ENCODE data around the gene CCDC180.
"Not testable (repeated sequence)": the region's sequence is repeated elsewhere in the genome, so short reads cannot be mapped to it uniquely, and the experiment has no call there.

The CCDC180 gene

GRCh38 chr9:97319395-97319794, 11.9 kb downstream of the CCDC180 start:
- Histone ChIP-seq H3K9ac (ENCODE audit: low read depth in 1 of 2, low read length in 2 of 2) (no peak overlapping the region), H3K27me3 (ENCODE audit: control insufficient read depth in 2 of 2, insufficient read depth in 2 of 2, low read length in 2 of 2) (no peaks in the 10 kb centered on the region), H3K4me3 (ENCODE audit: low read length in 2 of 2) (no peak overlapping the region), H3K27ac (ENCODE audit: low read depth in 2 of 2, low read length in 2 of 2) (no peak overlapping the region), H3K9me3 (ENCODE audit: control insufficient read depth in 2 of 2, low read length in 2 of 2) (no peaks in the 10 kb centered on the region), H3K4me1 (ENCODE audit: control insufficient read depth in 2 of 2, insufficient read depth in 2 of 2, low read length in 2 of 2) (no peaks in the 10 kb centered on the region), H3K36me3 (ENCODE audit: control insufficient read depth in 2 of 2, insufficient read depth in 2 of 2, low read length in 2 of 2) (peaks cover 0 to 12% of the 10 kb centered on the region in 2 donors)

- H3K4me3 ChIP-seq (ENCODE audit: low read length in 2 of 2) = no peak overlapping the region
- H3K9ac ChIP-seq (ENCODE audit: low read depth in 1 of 2, low read length in 2 of 2) = no peak overlapping the region
- H3K27ac ChIP-seq (ENCODE audit: low read depth in 2 of 2, low read length in 2 of 2) = no peak overlapping the region
- peaks cover 0 to 8% of the 10 kb centered on the region in 2 donors for H3K36me3 ChIP-seq (ENCODE audit: control insufficient read depth in 2 of 2, insufficient read depth in 2 of 2, low read length in 2 of 2)
- H3K4me1 ChIP-seq (ENCODE audit: control insufficient read depth in 2 of 2, insufficient read depth in 2 of 2, low read length in 2 of 2) = no peaks in the 10 kb centered on the region
- no peaks in the 10 kb centered on the region for H3K27me3 ChIP-seq (ENCODE audit: control insufficient read depth in 2 of 2, insufficient read depth in 2 of 2, low read length in 2 of 2)
- no peaks in the 10 kb centered on the region for H3K9me3 ChIP-seq (ENCODE audit: control insufficient read depth in 2 of 2, low read length in 2 of 2)
Measured at GRCh38 chr9:97320080-97320642, 12.7 kb downstream of the CCDC180 start.

GRCh38 chr9:97321251-97321650, 13.8 kb downstream of the CCDC180 start:
- Histone ChIP-seq H3K9me3 (ENCODE audit: control insufficient read depth in 2 of 2, low read length in 2 of 2) (no peaks in the 10 kb centered on the region), H3K4me1 (ENCODE audit: control insufficient read depth in 2 of 2, insufficient read depth in 2 of 2, low read length in 2 of 2) (no peaks in the 10 kb centered on the region), H3K9ac (ENCODE audit: low read depth in 1 of 2, low read length in 2 of 2) (no peak overlapping the region), H3K27ac (ENCODE audit: low read depth in 2 of 2, low read length in 2 of 2) (no peak overlapping the region), H3K4me3 (ENCODE audit: low read length in 2 of 2) (no peak overlapping the region), H3K27me3 (ENCODE audit: control insufficient read depth in 2 of 2, insufficient read depth in 2 of 2, low read length in 2 of 2) (no peaks in the 10 kb centered on the region), H3K36me3 (ENCODE audit: control insufficient read depth in 2 of 2, insufficient read depth in 2 of 2, low read length in 2 of 2) (peaks cover 0 to 9% of the 10 kb centered on the region in 2 donors)

GRCh38 chr9:97321691-97322090, 14.2 kb downstream of the CCDC180 start:
- Histone ChIP-seq H3K4me1 (ENCODE audit: control insufficient read depth in 2 of 2, insufficient read depth in 2 of 2, low read length in 2 of 2) (no peaks in the 10 kb centered on the region), H3K27me3 (ENCODE audit: control insufficient read depth in 2 of 2, insufficient read depth in 2 of 2, low read length in 2 of 2) (no peaks in the 10 kb centered on the region), H3K9me3 (ENCODE audit: control insufficient read depth in 2 of 2, low read length in 2 of 2) (no peaks in the 10 kb centered on the region), H3K27ac (ENCODE audit: low read depth in 2 of 2, low read length in 2 of 2) (no peak overlapping the region), H3K4me3 (ENCODE audit: low read length in 2 of 2) (no peak overlapping the region), H3K36me3 (ENCODE audit: control insufficient read depth in 2 of 2, insufficient read depth in 2 of 2, low read length in 2 of 2) (peaks cover 0 to 12% of the 10 kb centered on the region in 2 donors), H3K9ac (ENCODE audit: low read depth in 1 of 2, low read length in 2 of 2) (no peak overlapping the region)

- Histone ChIP-seq H3K27ac (ENCODE audit: low read depth in 2 of 2, low read length in 2 of 2) (no peak overlapping the region), H3K9me3 (ENCODE audit: control insufficient read depth in 2 of 2, low read length in 2 of 2) (no peaks in the 10 kb centered on the region), H3K27me3 (ENCODE audit: control insufficient read depth in 2 of 2, insufficient read depth in 2 of 2, low read length in 2 of 2) (no peaks in the 10 kb centered on the region), H3K36me3 (ENCODE audit: control insufficient read depth in 2 of 2, insufficient read depth in 2 of 2, low read length in 2 of 2) (peaks cover 0 to 10% of the 10 kb centered on the region in 2 donors), H3K9ac (ENCODE audit: low read depth in 1 of 2, low read length in 2 of 2) (no peak overlapping the region), H3K4me3 (ENCODE audit: low read length in 2 of 2) (no peak overlapping the region), H3K4me1 (ENCODE audit: control insufficient read depth in 2 of 2, insufficient read depth in 2 of 2, low read length in 2 of 2) (no peaks in the 10 kb centered on the region)
Measured at GRCh38 chr9:97322105-97322504, 14.6 kb downstream of the CCDC180 start.

GRCh38 chr9:97324954-97325353, 17.5 kb downstream of the CCDC180 start:
- H3K9me3 ChIP-seq (ENCODE audit: control insufficient read depth in 2 of 2, low read length in 2 of 2) = no peaks in the 10 kb centered on the region
- H3K4me3 ChIP-seq (ENCODE audit: low read length in 2 of 2) = no peak overlapping the region
- H3K27me3 ChIP-seq (ENCODE audit: control insufficient read depth in 2 of 2, insufficient read depth in 2 of 2, low read length in 2 of 2) = no peaks in the 10 kb centered on the region
- peaks cover 0 to 10% of the 10 kb centered on the region in 2 donors for H3K36me3 ChIP-seq (ENCODE audit: control insufficient read depth in 2 of 2, insufficient read depth in 2 of 2, low read length in 2 of 2)
- H3K27ac ChIP-seq (ENCODE audit: low read depth in 2 of 2, low read length in 2 of 2) = no peak overlapping the region
- H3K4me1 ChIP-seq (ENCODE audit: control insufficient read depth in 2 of 2, insufficient read depth in 2 of 2, low read length in 2 of 2) = no peaks in the 10 kb centered on the region
- no peak overlapping the region for H3K9ac ChIP-seq (ENCODE audit: low read depth in 1 of 2, low read length in 2 of 2)

- Histone ChIP-seq H3K4me1 (ENCODE audit: control insufficient read depth in 2 of 2, insufficient read depth in 2 of 2, low read length in 2 of 2) (no peaks in the 10 kb centered on the region), H3K4me3 (ENCODE audit: low read length in 2 of 2) (no peak overlapping the region), H3K27ac (ENCODE audit: low read depth in 2 of 2, low read length in 2 of 2) (no peak overlapping the region), H3K9ac (ENCODE audit: low read depth in 1 of 2, low read length in 2 of 2) (no peak overlapping the region), H3K9me3 (ENCODE audit: control insufficient read depth in 2 of 2, low read length in 2 of 2) (no peaks in the 10 kb centered on the region), H3K27me3 (ENCODE audit: control insufficient read depth in 2 of 2, insufficient read depth in 2 of 2, low read length in 2 of 2) (no peaks in the 10 kb centered on the region), H3K36me3 (ENCODE audit: control insufficient read depth in 2 of 2, insufficient read depth in 2 of 2, low read length in 2 of 2) (peaks cover 0 to 10% of the 10 kb centered on the region in 2 donors)
Measured at GRCh38 chr9:97327562-97327961, 20.1 kb downstream of the CCDC180 start.

GRCh38 chr9:97332993-97333392, 25.5 kb downstream of the CCDC180 start:
- no peak overlapping the region for H3K27ac ChIP-seq (ENCODE audit: low read depth in 2 of 2, low read length in 2 of 2)
- H3K27me3 ChIP-seq (ENCODE audit: control insufficient read depth in 2 of 2, insufficient read depth in 2 of 2, low read length in 2 of 2) = no peaks in the 10 kb centered on the region
- no peak overlapping the region for H3K9ac ChIP-seq (ENCODE audit: low read depth in 1 of 2, low read length in 2 of 2)
- H3K4me3 ChIP-seq (ENCODE audit: low read length in 2 of 2) = no peak overlapping the region
- H3K4me1 ChIP-seq (ENCODE audit: control insufficient read depth in 2 of 2, insufficient read depth in 2 of 2, low read length in 2 of 2) = no peaks in the 10 kb centered on the region
- H3K9me3 ChIP-seq (ENCODE audit: control insufficient read depth in 2 of 2, low read length in 2 of 2) = no peaks in the 10 kb centered on the region
- H3K36me3 ChIP-seq (ENCODE audit: control insufficient read depth in 2 of 2, insufficient read depth in 2 of 2, low read length in 2 of 2) = peaks cover 0 to 2% of the 10 kb centered on the region in 2 donors

- not testable (repeated sequence) for H3K4me1 ChIP-seq (ENCODE audit: control insufficient read depth in 2 of 2, insufficient read depth in 2 of 2, low read length in 2 of 2); H3K27me3 ChIP-seq (ENCODE audit: control insufficient read depth in 2 of 2, insufficient read depth in 2 of 2, low read length in 2 of 2); H3K9me3 ChIP-seq (ENCODE audit: control insufficient read depth in 2 of 2, low read length in 2 of 2); H3K9ac ChIP-seq (ENCODE audit: low read depth in 1 of 2, low read length in 2 of 2); H3K4me3 ChIP-seq (ENCODE audit: low read length in 2 of 2); H3K27ac ChIP-seq (ENCODE audit: low read depth in 2 of 2, low read length in 2 of 2); H3K36me3 ChIP-seq (ENCODE audit: control insufficient read depth in 2 of 2, insufficient read depth in 2 of 2, low read length in 2 of 2)
Measured at GRCh38 chr9:97335622-97336021, 28.2 kb downstream of the CCDC180 start.

- no peak overlapping the region for H3K9ac ChIP-seq (ENCODE audit: low read depth in 1 of 2, low read length in 2 of 2)
- no peaks in the 10 kb centered on the region for H3K27me3 ChIP-seq (ENCODE audit: control insufficient read depth in 2 of 2, insufficient read depth in 2 of 2, low read length in 2 of 2)
- no peaks in the 10 kb centered on the region for H3K4me1 ChIP-seq (ENCODE audit: control insufficient read depth in 2 of 2, insufficient read depth in 2 of 2, low read length in 2 of 2)
- no peak overlapping the region for H3K27ac ChIP-seq (ENCODE audit: low read depth in 2 of 2, low read length in 2 of 2)
- no peak overlapping the region for H3K4me3 ChIP-seq (ENCODE audit: low read length in 2 of 2)
- H3K36me3 ChIP-seq (ENCODE audit: control insufficient read depth in 2 of 2, insufficient read depth in 2 of 2, low read length in 2 of 2) = peaks cover 0 to 2% of the 10 kb centered on the region in 2 donors
- no peaks in the 10 kb centered on the region for H3K9me3 ChIP-seq (ENCODE audit: control insufficient read depth in 2 of 2, low read length in 2 of 2)
Measured at GRCh38 chr9:97348871-97349270, 41.4 kb downstream of the CCDC180 start.

- no peaks in the 10 kb centered on the region for H3K9me3 ChIP-seq (ENCODE audit: control insufficient read depth in 2 of 2, low read length in 2 of 2)
- no peak overlapping the region for H3K4me3 ChIP-seq (ENCODE audit: low read length in 2 of 2)
- no peaks in the 10 kb centered on the region for H3K4me1 ChIP-seq (ENCODE audit: control insufficient read depth in 2 of 2, insufficient read depth in 2 of 2, low read length in 2 of 2)
- no peaks in the 10 kb centered on the region for H3K27me3 ChIP-seq (ENCODE audit: control insufficient read depth in 2 of 2, insufficient read depth in 2 of 2, low read length in 2 of 2)
- no peak overlapping the region for H3K9ac ChIP-seq (ENCODE audit: low read depth in 1 of 2, low read length in 2 of 2)
- H3K27ac ChIP-seq (ENCODE audit: low read depth in 2 of 2, low read length in 2 of 2) = no peak overlapping the region
- no peaks in the 10 kb centered on the region for H3K36me3 ChIP-seq (ENCODE audit: control insufficient read depth in 2 of 2, insufficient read depth in 2 of 2, low read length in 2 of 2)
Measured at GRCh38 chr9:97349400-97349799, 41.9 kb downstream of the CCDC180 start.
